Measurements from ENCODE around the gene CC2D1A.

CC2D1A gene

DNA sequence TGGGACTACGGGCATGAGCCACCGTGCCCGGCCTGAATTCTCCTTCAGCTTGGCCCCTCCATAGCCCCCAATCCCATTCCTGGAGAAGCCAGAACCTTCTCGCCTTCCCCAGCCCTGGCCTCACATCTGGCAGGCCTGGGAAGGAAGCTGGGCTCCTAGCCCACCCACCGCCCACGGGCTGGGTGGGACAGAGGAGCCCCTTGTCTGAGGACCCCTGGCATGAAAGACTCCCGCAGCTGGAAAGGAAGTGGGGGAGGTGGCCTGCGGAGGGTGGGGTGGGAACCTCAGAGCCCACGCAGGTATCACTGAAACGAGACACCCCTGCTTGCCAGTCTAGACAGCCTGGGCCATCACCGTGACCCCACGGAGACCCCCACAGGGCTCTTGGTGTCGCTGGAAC lies 36.7 kb upstream of the CC2D1A start:
- ATAC-seq (replicated peaks) = no peak
- Mint-ChIP-seq H3K27ac (no peak overlapping the region), H3K4me3 (no peak overlapping the region), H3K9me3 (no peaks in the 10 kb centered on the region), H3K27me3 (peaks cover 56 to 87% of the 10 kb centered on the region in 2 donors), H3K36me3 (no peaks in the 10 kb centered on the region), H3K4me1 (peaks cover 23% of the 10 kb centered on the region in 2 donors)
- DNase-seq = no peak

DNA sequence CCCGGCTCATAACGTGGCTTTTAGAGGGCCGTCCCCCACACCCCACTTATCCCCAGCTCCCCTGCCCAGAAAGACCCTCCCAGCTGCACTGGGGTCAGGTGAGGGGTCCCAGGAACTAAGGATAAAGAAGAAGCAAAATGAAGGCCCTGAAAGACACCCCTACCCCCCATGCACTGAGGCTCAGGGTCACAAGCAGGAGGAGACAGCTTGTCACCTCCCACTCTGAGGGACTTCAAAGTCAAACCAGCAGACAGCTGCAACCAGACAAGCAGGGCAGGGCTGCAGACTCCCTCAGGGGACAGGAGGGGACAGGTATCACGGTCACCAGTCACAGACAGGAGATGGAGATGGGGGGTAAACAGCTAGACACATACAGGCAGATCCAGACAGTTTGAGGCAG lies 35.1 kb upstream of the CC2D1A start:
- Mint-ChIP-seq H3K27me3 (peaks cover 56 to 89% of the 10 kb centered on the region in 2 donors), H3K4me3 (no peak overlapping the region), H3K9me3 (no peaks in the 10 kb centered on the region), H3K27ac (no peak overlapping the region), H3K4me1 (peaks cover 16 to 17% of the 10 kb centered on the region in 2 donors), H3K36me3 (no peaks in the 10 kb centered on the region)
- ATAC-seq (replicated peaks) (no peak), DNase-seq (no peak)

DNA sequence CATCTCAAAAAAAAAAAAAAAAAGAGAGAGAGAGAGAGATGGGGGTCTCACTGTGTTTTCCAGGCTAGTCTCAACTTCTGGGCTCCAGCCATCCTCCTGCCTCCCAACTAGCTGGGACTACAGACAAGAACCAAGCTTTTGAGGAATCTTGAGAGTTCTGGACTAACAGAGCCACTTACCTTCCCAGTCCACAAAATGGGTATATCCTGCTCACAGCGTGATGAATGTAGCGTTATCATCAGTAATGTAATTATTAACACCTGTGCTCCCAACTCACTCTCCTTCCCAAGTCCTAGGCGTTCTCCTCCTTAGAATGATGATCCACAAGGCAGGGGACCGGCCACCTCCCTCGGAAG lies 33.7 kb upstream of the CC2D1A start:
- no peak overlapping the region for H3K27ac Mint-ChIP-seq
- peaks cover 11% of the 10 kb centered on the region in 2 donors for H3K4me1 Mint-ChIP-seq
- H3K4me3 Mint-ChIP-seq = peak overlapping the region; percentile 82
- H3K36me3 Mint-ChIP-seq = no peaks in the 10 kb centered on the region
- H3K9me3 Mint-ChIP-seq = no peaks in the 10 kb centered on the region
- ATAC-seq (replicated peaks) = no peak
- H3K27me3 Mint-ChIP-seq = peaks cover 46 to 85% of the 10 kb centered on the region in 2 donors
- no peak for DNase-seq

DNA sequence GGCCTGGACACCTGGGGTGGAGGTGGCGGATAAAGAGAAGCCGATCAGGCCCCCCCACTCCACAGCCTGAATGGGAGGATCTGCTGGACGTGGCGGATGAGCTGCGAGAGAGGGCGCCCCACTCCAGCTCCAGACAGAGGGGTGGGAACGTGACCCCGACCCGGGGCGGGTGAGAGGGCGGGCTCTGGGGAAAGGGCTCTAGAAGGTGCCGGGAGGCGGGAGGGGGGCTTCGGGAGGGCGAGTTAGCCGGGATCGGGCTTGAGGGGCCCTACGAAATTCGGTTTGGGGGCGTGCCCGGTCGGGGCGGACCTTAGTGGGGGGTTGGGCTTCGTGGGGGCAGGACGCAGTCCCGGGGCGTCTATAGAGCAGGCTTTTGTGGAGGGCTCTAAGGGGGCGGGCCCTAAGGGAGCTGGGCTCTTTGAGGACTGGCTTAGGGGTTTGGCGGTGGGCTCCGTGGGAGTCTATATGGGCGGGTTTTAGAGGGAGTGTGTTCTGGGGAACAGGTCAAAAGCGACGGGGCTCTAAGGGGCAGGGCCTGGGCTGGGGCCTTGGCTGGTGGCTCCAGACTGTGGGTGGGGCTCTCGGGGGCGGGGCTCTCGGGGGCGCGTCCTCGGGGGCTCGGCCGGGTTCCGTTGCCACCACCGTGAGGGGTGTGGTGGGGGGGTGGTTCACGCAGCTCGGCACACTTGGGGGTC lies 33.2 kb upstream of the CC2D1A start:
- DNase-seq (no peak), ATAC-seq (replicated peaks) (peak; percentile 80 to 81)
- Mint-ChIP-seq H3K9me3 (no peaks in the 10 kb centered on the region), H3K4me1 (peaks cover 11% of the 10 kb centered on the region in 2 donors), H3K4me3 (peak overlapping the region; percentile 82), H3K36me3 (no peaks in the 10 kb centered on the region), H3K27me3 (peaks cover 40 to 79% of the 10 kb centered on the region in 2 donors), H3K27ac (no peak overlapping the region)

DNA sequence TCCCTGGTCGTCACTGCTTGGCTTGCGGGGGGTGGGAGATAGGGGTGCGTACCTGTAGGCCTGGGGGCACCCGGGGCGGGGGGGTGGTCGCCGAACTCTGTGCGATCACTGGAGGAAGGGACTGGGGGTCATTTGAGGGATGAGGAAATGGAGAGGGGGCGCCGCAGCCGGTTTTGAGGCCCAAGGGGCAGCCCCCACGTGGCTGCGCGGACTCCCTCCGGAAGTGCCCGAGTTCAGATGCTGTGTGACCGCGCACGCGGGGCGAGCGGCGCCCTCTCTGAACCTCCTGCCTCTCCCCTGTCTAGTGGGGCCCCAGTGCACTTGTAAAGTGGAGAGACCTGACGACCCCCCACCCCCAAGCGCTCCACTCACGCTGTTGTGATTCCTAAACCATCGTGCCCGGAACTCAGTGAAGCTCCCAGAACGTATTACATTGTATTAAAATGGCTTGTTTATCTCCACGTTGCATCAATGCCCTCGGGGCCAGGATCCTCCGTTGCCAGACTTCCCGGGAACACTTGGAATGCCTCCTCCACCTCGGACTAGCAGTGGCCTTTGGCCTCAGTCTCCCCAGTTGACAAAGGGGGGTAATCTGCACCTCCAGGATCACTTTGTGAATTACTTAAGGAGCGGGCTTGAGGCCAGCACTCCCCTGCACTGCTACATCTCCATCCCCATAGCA lies 32.0 kb upstream of the CC2D1A start:
- peaks cover 11% of the 10 kb centered on the region in 2 donors for H3K4me1 Mint-ChIP-seq
- DNase-seq = no peak
- no peaks in the 10 kb centered on the region for H3K9me3 Mint-ChIP-seq
- H3K27me3 Mint-ChIP-seq = peaks cover 35 to 69% of the 10 kb centered on the region in 2 donors
- no peaks in the 10 kb centered on the region for H3K36me3 Mint-ChIP-seq
- no peak overlapping the region for H3K27ac Mint-ChIP-seq
- ATAC-seq (replicated peaks) = no peak
- H3K4me3 Mint-ChIP-seq = peak overlapping the region; percentile 9 to 11

DNA sequence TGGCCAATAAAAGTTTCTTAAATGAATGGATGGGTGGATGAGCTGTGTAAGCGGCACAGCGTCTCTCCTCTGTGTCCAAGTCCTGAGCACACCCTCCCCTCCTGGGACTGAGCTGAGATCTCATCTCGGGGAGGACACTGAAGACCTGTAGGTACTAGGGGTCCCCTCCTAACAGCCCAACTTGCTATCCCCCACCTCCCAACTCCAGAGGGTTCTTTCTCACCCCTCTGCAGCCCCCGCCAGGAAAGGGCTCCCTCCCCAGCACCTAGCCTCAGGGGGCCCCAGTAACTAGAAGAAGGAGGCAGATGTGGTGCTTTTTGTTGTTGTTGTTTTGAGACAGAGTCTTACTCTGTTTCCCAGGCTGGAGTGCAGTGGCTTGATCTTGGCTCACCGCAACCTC lies 30.2 kb upstream of the CC2D1A start:
- ATAC-seq (replicated peaks) (no peak), DNase-seq (no peak)
- Mint-ChIP-seq H3K27me3 (peaks cover 19 to 50% of the 10 kb centered on the region in 2 donors), H3K36me3 (no peaks in the 10 kb centered on the region), H3K9me3 (no peaks in the 10 kb centered on the region), H3K4me3 (no peak overlapping the region), H3K4me1 (peaks cover 16 to 23% of the 10 kb centered on the region in 2 donors), H3K27ac (no peak overlapping the region)

DNA sequence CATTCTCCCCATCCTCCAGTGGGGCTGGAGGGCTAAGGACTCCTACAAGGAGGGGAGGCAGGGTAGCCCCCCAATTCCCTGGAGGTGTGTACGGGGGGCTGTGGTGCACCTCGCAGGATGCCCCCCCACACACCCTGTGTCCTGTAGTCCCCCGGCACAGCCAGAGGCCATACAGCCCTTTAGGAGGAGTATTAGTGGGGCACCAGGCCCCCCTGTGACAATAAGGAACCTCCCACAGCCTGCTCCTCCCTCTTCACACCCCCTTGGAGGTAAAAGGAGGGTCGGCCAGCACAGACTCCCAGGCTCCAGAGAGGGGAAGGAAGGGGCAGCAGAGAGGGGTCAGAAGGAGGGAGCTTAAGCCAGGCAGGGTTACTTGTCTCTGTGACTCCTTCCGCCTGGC lies 29.2 kb upstream of the CC2D1A start, which contains the start of gene NANOS3:
Gene NANOS3 (plus strand): TSS at position 301 of the 400 bp plus-strand sequence. CDS start 115 bp downstream, outside the sequence.
- H3K36me3 Mint-ChIP-seq = no peaks in the 10 kb centered on the region
- no peak within 1 kb of the TSS for H3K27ac Mint-ChIP-seq
- H3K4me3 Mint-ChIP-seq = no peak within 1 kb of the TSS

DNA sequence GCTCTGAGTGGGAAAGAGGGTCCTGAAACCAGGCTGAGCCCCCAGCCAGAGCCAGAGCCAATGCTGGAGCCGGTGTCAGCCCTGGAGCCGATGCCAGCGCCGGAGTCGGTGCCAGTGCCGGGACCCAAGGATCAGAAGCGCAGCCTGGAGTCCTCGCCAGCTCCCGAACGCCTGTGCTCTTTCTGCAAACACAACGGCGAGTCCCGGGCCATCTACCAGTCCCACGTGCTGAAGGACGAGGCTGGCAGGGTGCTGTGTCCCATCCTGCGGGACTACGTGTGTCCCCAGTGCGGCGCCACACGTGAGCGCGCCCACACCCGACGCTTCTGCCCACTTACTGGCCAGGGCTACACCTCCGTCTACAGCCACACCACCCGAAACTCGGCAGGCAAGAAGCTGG lies 28.7 kb upstream of the CC2D1A start:
- no peak for DNase-seq
- no peak overlapping the region for H3K27ac Mint-ChIP-seq
- no peaks in the 10 kb centered on the region for H3K36me3 Mint-ChIP-seq
- H3K9me3 Mint-ChIP-seq = no peaks in the 10 kb centered on the region
- no peak overlapping the region for H3K4me3 Mint-ChIP-seq
- peaks cover 11 to 38% of the 10 kb centered on the region in 2 donors for H3K27me3 Mint-ChIP-seq
- peaks cover 26 to 37% of the 10 kb centered on the region in 2 donors for H3K4me1 Mint-ChIP-seq
- ATAC-seq (replicated peaks) = no peak

More for the DNA sequence above, 29.2 kb upstream of the CC2D1A start, which contains the start of gene NANOS3:
- H3K9me3 Mint-ChIP-seq = no peaks in the 10 kb centered on the region
- peaks cover 14 to 41% of the 10 kb centered on the region in 2 donors for H3K27me3 Mint-ChIP-seq
- no peak for DNase-seq
- peaks cover 22 to 33% of the 10 kb centered on the region in 2 donors for H3K4me1 Mint-ChIP-seq
- ATAC-seq (replicated peaks) = no peak

DNA sequence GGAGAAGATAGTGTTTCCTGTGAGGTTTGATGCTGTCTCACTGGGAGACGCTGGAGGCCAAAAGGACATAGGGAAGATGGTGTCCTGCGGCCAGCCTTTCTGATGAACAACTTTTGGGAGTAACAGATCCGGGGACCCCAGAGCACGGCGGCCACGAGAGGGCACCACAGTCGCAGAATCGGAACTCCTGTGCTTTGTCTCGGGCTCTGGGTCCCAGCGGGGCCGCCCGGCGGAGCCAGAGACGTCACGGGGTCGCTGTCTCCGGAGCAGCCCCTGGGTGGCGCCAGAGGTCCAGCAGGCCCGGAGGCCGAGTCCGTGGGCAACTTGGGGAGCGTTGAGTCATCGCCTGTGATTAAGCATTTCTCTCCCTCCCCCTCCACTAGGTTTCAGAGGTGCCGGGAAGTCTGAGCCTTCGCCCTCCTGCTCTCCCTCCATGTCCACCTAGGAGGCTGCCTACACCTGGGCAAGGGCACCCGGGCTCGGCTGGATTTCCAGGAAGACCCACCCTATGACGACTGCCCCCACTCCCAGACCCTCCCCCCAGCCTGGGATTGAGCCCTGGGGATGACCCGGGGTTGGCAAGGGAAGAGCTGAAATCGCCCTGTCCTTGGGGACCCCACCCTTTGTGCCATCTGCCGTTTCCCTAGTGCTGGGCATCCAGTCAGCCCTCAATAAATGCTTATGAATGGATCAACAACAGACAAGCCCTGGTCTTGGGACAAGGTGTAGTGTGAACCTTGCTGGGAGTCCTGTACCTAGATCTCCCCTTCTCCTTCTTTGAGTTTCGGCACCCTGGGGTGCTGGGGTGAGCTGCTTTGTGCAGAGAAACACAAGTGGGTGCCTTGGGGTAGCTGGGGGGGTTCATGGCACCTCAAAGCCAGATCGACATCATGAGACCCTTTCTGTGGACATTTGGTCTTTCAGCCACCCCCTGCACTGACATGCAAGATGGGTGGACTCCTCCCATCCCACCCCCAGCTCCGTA lies 25.6 kb upstream of the CC2D1A start:
- H3K4me1 Mint-ChIP-seq = peaks cover 30 to 34% of the 10 kb centered on the region in 2 donors

DNA sequence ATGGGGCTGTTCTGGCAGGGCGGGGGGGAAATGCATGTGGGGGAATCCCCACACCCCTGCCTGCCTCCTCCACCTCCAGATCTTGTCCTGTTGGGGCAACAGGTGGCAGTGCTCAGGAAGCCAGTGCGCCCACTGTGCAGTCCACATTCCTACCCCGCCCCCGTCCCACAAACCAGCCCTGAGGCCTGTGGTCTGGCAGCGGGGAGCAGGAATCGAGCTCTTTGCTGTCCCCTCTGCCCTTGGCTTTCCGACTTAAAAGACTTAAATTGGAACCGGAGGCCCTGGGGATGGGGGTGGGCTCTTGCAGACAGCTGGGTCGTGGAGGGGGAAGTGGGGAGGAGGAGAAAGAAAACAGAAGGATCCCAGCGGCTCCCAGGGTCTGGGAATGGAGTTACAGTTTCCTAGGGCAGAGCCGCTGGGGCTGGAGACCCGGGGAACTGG lies 24.7 kb upstream of the CC2D1A start:
- peak overlapping the region; percentile 31 to 67 for H3K4me3 Mint-ChIP-seq
- no peaks in the 10 kb centered on the region for H3K9me3 Mint-ChIP-seq
- DNase-seq = no peak
- peaks cover 0 to 4% of the 10 kb centered on the region in 2 donors for H3K27me3 Mint-ChIP-seq
- H3K4me1 Mint-ChIP-seq = peaks cover 30 to 34% of the 10 kb centered on the region in 2 donors
- no peaks in the 10 kb centered on the region for H3K36me3 Mint-ChIP-seq
- peak overlapping the region; percentile 88 for H3K27ac Mint-ChIP-seq
- ATAC-seq (replicated peaks) = no peak

More for the DNA sequence above, 25.6 kb upstream of the CC2D1A start:
- H3K27me3 Mint-ChIP-seq = peaks cover 0 to 12% of the 10 kb centered on the region in 2 donors
- ATAC-seq (replicated peaks) (peak; percentile 91 to 94), DNase-seq (peak; percentile 95)
- no peaks in the 10 kb centered on the region for H3K9me3 Mint-ChIP-seq
- H3K27ac Mint-ChIP-seq = peak overlapping the region; percentile 87
- H3K36me3 Mint-ChIP-seq = no peaks in the 10 kb centered on the region
- peak overlapping the region; percentile 29 to 43 for H3K4me3 Mint-ChIP-seq

DNA sequence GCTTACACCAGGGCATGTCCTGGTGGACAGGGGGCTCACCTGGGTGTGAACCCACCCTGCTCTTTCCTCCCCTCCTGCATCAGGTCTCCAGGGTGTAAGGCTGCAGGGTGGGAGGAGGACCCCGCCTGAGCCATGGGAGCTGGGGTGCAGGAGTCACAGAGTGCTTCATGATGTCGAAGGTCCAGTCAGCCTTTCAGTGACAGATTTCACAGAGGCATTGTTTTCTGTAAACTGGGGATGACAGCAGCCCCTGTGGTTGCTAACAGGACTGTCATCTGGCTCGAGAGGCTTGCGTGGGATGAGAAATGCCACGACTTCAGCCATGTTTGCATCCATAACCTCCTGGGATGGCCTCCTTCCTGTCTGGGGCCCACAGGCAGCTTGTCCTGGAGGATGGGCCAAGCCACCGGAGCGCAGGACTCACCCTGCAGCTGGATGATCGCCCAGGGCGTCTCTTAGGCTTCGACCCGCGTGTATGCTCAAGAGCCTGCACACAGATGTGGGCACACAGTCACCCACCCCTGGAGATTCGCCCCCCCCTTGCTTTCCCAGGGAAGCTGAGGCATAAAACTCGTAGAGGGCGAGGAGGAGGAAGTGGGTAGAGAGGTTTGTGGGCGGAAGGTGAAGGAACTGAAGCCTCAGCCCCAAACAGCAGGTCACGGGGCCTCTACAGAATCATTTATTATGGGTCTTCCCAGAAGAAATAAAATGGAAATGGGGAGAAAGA lies 24.1 kb upstream of the CC2D1A start:
- peak; percentile 28 to 33 for ATAC-seq (replicated peaks)
- peaks cover 30 to 34% of the 10 kb centered on the region in 2 donors for H3K4me1 Mint-ChIP-seq

DNA sequence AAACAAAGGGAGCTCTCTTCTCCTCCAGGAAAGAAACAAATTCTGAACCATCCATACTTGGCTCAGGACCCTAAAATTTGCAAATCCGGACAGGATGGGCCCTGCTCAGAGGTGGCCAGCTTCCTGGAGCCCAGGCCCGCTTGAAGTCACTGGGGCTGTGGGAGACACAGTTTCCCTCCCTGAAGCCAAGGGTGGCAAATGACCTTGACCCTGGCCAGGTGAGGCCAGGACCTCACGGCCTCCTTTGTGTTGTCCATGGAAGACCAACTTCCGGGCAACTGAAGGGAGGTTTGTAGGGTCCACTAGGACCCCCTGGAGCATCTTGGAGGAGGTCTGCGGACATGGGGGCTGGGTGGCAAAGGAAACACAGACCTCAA lies 23.6 kb upstream of the CC2D1A start:
- Mint-ChIP-seq H3K9me3 (no peaks in the 10 kb centered on the region), H3K4me3 (peak overlapping the region in 1 of 2 donors; percentile 67), H3K27me3 (peaks cover 0 to 5% of the 10 kb centered on the region in 2 donors), H3K27ac (peak overlapping the region; percentile 88), H3K36me3 (no peaks in the 10 kb centered on the region), H3K4me1 (peaks cover 30 to 34% of the 10 kb centered on the region in 2 donors)
- DNase-seq = no peak
- ATAC-seq (replicated peaks) = no peak

More for the DNA sequence above, 24.1 kb upstream of the CC2D1A start:
- DNase-seq = no peak
- Mint-ChIP-seq H3K27ac (peak overlapping the region; percentile 88), H3K4me3 (peak overlapping the region; percentile 31 to 67), H3K36me3 (no peaks in the 10 kb centered on the region), H3K27me3 (no peaks in the 10 kb centered on the region), H3K9me3 (no peaks in the 10 kb centered on the region)

DNA sequence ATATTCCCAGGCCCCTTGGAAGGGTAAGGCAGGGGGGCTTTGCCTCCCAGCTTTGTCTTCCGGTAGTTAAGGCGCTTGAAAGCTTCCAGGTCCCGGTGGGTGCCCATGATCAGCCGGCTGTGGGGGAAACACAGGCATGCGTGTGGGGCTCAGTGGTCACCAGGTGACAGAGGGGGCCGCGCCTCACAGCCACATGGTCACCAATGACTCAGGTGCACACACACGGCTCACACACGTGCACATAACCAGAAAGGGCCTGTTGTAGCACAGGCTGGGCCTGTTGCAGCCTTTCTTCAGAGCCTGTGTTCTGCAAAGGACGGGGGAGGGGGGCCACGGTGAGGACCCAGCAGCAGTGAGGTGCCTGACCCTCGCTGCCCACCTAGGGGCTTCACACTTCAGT lies 23.2 kb upstream of the CC2D1A start:
- no peaks in the 10 kb centered on the region for H3K9me3 Mint-ChIP-seq
- H3K27ac Mint-ChIP-seq = no peak overlapping the region
- ATAC-seq (replicated peaks) (no peak), DNase-seq (no peak)
- peaks cover 30 to 34% of the 10 kb centered on the region in 2 donors for H3K4me1 Mint-ChIP-seq
- H3K36me3 Mint-ChIP-seq = no peaks in the 10 kb centered on the region
- no peak overlapping the region for H3K4me3 Mint-ChIP-seq
- peaks cover 0 to 5% of the 10 kb centered on the region in 2 donors for H3K27me3 Mint-ChIP-seq

Measured in stimulated activated naive B cell treated with anti-CD40 and anti-IgM and Interleukin-4, amounts not matched to agents 10 μg/mL and 1 μg/mL and 100 μg/mL, for 72 hours (primary cell).